Esophagus squamous epithelium (tissue), 4 donors: ENCODE data around the gene CGNL1.

Experiments
- CTCF ChIP-seq, 6 experiments: fragments of 450-650 bp in 4 of 6; fragments of 200-600 bp in 2 of 6; sonication (generic) in 2 of 6; IDR thresholded peaks; one replicate each; pipeline ENCODE4 v1.5.1; 2016 to 2019; ENCODE audit warnings: antibody characterized with exemption in 6 of 6, mild to moderate bottlenecking in 4 of 6, moderate library complexity in 4 of 6
- POLR2A ChIP-seq, 4 donors: fragments of 450-650 bp; IDR thresholded peaks; one replicate each; pipeline ENCODE4 v1.6.1; 2017; ENCODE audit warnings: antibody characterized with exemption in 4 of 4, mild to moderate bottlenecking in 4 of 4, moderate library complexity in 3 of 4

- no peak for TF ChIP-seq CTCF (IDR thresholded peaks at IDR 0.05)
- TF ChIP-seq POLR2A (IDR thresholded peaks at IDR 0.05): no peak
Observed at GRCh38 chr15:57387564-57388076, 11.3 kb downstream of the CGNL1 start.
